ENCODE results near the gene GMDS. TPM values are rescaled to one million over a fixed set of nuclear protein-coding genes. Genes with fewer than 3 reads are reported as not detected.

GMDS gene
- total and polyA plus RNA-seq, 2 experiments from 2014 or later: 3.0 to 12.6 TPM

- Histone ChIP-seq H3F3A (ENCODE audit: insufficient read depth) (no peaks in the 10 kb centered on the region), H2AFZ (no peak overlapping the region), H3K4me2 (ENCODE audit: unreplicated experiment) (no peak overlapping the region), H3K79me2 (ENCODE audit: insufficient read depth) (no peaks in the 10 kb centered on the region), H4K20me1 (ENCODE audit: insufficient read depth) (no peaks in the 10 kb centered on the region), H3K9me2 (ENCODE audit: insufficient read depth) (no peaks in the 10 kb centered on the region), H3K36me3 (ENCODE audit: low read depth) (no peaks in the 10 kb centered on the region), H3K9ac (no peak overlapping the region), H3K4me3 (no peak overlapping the region), H3K4me1 (ENCODE audit: insufficient read depth) (no peaks in the 10 kb centered on the region), H3K9me3 (ENCODE audit: low read depth) (no peaks in the 10 kb centered on the region), H3K27ac (no peak overlapping the region), H3K27me3 (replicated peaks; ENCODE audit: insufficient read depth) (no peaks in the 10 kb centered on the region)
- in situ Hi-C loops (cut with MboI): no loop called here
- 93 to 97% methylated on average over 9 of the region's 9 CpGs for WGBS, 2 experiments (ENCODE audit: low coverage in 1 of 2, low lambda C conversion rate in 2 of 2, missing lambda C conversion rate in 2 of 2)
- TF ChIP-seq EZH2phosphoT487 (IDR thresholded peaks at IDR 0.05; ENCODE audit: insufficient read depth, low read depth): no peak
- TF ChIP-seq EZH2 (IDR thresholded peaks at IDR 0.05; ENCODE audit: insufficient read depth, poor library complexity, severe bottlenecking): no peak
- no peak for DNase-seq
Observed at GRCh38 chr6:1636272-1636825, 609.1 kb downstream of the GMDS start.

DNA sequence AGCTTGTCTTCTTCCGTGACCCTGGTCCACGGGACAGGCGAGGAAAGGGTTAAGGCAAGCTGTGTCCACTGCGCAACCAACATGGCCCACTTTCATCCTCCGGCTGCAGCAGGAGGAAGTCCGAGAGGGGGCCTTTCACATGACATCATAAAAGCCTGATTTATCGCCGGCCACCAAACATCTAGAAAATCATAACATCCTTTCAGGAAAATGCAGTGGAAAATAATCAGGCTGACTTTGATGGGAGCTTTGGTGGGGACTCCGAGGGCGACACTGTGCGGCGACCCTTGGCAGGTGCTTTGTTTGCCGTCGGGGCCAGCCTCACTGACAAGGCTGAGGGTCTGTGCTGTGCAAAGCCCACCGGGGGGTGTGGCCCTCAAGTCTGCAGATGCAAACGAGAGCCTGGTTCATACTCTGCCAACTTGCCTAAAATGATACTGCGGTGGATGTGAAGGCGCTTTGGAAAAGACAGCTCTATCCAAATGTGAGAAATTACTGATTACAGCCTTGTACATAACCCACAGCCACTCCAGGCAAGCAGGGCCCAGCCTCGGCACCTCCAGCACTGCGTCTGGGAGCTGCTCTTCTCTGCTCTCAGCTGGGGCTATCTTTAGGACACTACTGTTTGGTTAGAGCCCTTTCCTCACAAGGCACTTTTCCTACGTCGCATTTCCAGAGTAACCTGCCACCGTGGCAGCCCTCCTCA, 609.9 kb downstream of the GMDS start:
- Histone ChIP-seq H3K9me2 (ENCODE audit: insufficient read depth) (no peaks in the 10 kb centered on the region), H3K4me3 (no peak overlapping the region), H3K9me3 (ENCODE audit: low read depth) (no peaks in the 10 kb centered on the region), H4K20me1 (ENCODE audit: insufficient read depth) (no peaks in the 10 kb centered on the region), H3F3A (ENCODE audit: insufficient read depth) (no peaks in the 10 kb centered on the region), H3K4me1 (ENCODE audit: insufficient read depth) (no peaks in the 10 kb centered on the region), H3K36me3 (ENCODE audit: low read depth) (no peaks in the 10 kb centered on the region), H3K27me3 (replicated peaks; ENCODE audit: insufficient read depth) (no peaks in the 10 kb centered on the region), H3K4me2 (ENCODE audit: unreplicated experiment) (no peak overlapping the region), H3K79me2 (ENCODE audit: insufficient read depth) (no peaks in the 10 kb centered on the region), H2AFZ (no peak overlapping the region), H3K9ac (no peak overlapping the region), H3K27ac (no peak overlapping the region)
- in situ Hi-C loops (cut with MboI): no loop called here
- DNase-seq: no peak
- TF ChIP-seq EZH2 (IDR thresholded peaks at IDR 0.05; ENCODE audit: insufficient read depth, poor library complexity, severe bottlenecking) (no peak), EZH2phosphoT487 (IDR thresholded peaks at IDR 0.05; ENCODE audit: insufficient read depth, low read depth) (no peak)
- 75 to 79% methylated on average over 23 of the region's 23 CpGs for WGBS, 2 experiments (ENCODE audit: low coverage in 1 of 2, low lambda C conversion rate in 2 of 2, missing lambda C conversion rate in 2 of 2)

GRCh38 chr6:1634081-1634480, 611.3 kb downstream of the GMDS start:
- Histone ChIP-seq H3K79me2 (ENCODE audit: insufficient read depth) (no peaks in the 10 kb centered on the region), H3K9me3 (ENCODE audit: low read depth) (no peaks in the 10 kb centered on the region), H3K9ac (no peak overlapping the region), H3K27ac (no peak overlapping the region), H3K9me2 (ENCODE audit: insufficient read depth) (no peaks in the 10 kb centered on the region), H3F3A (ENCODE audit: insufficient read depth) (no peaks in the 10 kb centered on the region), H2AFZ (no peak overlapping the region), H3K27me3 (replicated peaks; ENCODE audit: insufficient read depth) (no peaks in the 10 kb centered on the region), H3K4me3 (no peak overlapping the region), H3K4me2 (ENCODE audit: unreplicated experiment) (no peak overlapping the region), H3K36me3 (ENCODE audit: low read depth) (no peaks in the 10 kb centered on the region), H3K4me1 (ENCODE audit: insufficient read depth) (no peaks in the 10 kb centered on the region), H4K20me1 (ENCODE audit: insufficient read depth) (no peaks in the 10 kb centered on the region)
- TF ChIP-seq EZH2 (IDR thresholded peaks at IDR 0.05; ENCODE audit: insufficient read depth, poor library complexity, severe bottlenecking) (no peak), EZH2phosphoT487 (IDR thresholded peaks at IDR 0.05; ENCODE audit: insufficient read depth, low read depth) (no peak)
- no peak for DNase-seq
- WGBS, 2 experiments (ENCODE audit: low coverage in 1 of 2, low lambda C conversion rate in 2 of 2, missing lambda C conversion rate in 2 of 2): 84 to 87% methylated on average over 4 of the region's 4 CpGs
- in situ Hi-C loops (cut with MboI): no loop called here

DNA sequence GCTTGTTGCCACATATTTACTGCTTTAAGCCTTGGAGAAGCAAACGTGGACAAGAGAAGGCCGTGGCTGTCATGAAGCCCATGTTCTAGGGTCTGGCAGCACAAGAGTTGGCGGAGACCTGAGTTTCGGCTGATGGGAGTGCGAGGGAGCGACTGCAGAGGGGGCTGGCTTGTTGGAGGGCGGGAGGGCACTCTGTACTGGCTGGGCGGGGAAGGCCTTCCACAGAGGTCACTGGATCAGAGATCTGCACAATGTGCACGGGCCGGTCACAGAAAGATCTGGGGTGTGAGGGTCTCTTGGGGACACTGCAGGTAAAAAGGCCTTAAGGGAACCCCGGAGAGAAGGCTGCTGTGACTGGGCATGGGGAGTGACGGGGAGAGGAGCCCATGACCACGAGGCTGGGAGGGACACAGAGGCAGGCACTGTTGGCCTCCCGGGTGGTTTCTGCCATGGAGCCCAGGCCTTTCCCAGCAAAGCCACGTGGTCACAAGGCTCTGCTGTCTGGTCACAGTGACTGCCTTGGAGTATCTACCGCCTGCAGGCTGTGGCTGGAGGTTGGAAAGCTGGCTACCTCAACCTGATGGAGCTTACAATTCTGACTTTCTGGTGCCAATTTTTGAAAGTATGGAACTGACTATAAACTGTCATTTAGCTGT, 611.9 kb downstream of the GMDS start:
- 80 to 83% methylated on average over 16 of the region's 16 CpGs for WGBS, 2 experiments (ENCODE audit: low coverage in 1 of 2, low lambda C conversion rate in 2 of 2, missing lambda C conversion rate in 2 of 2)

More for the DNA sequence above, 611.9 kb downstream of the GMDS start:
- TF ChIP-seq EZH2 (IDR thresholded peaks at IDR 0.05; ENCODE audit: insufficient read depth, poor library complexity, severe bottlenecking) (no peak), EZH2phosphoT487 (IDR thresholded peaks at IDR 0.05; ENCODE audit: insufficient read depth, low read depth) (no peak)
- no peaks in the 10 kb centered on the region for H3K9me3 ChIP-seq (ENCODE audit: low read depth)
- H3K4me1 ChIP-seq (ENCODE audit: insufficient read depth): no peaks in the 10 kb centered on the region
- H2AFZ ChIP-seq: no peak overlapping the region
- in situ Hi-C loops (cut with MboI): no loop called here
- no peak overlapping the region for H3K4me3 ChIP-seq
- H3K79me2 ChIP-seq (ENCODE audit: insufficient read depth): no peaks in the 10 kb centered on the region
- no peaks in the 10 kb centered on the region for H3K9me2 ChIP-seq (ENCODE audit: insufficient read depth)
- H3K36me3 ChIP-seq (ENCODE audit: low read depth): no peaks in the 10 kb centered on the region
- no peak for DNase-seq
- no peaks in the 10 kb centered on the region for H3F3A ChIP-seq (ENCODE audit: insufficient read depth)
- no peak overlapping the region for H3K27ac ChIP-seq
- no peaks in the 10 kb centered on the region for H3K27me3 ChIP-seq (replicated peaks; ENCODE audit: insufficient read depth)
- H4K20me1 ChIP-seq (ENCODE audit: insufficient read depth): no peaks in the 10 kb centered on the region
- no peak overlapping the region for H3K9ac ChIP-seq
- no peak overlapping the region for H3K4me2 ChIP-seq (ENCODE audit: unreplicated experiment)
